Kidney (tissue), 22 donors: Measurements from ENCODE around the gene TNFRSF14. TPM values are rescaled to one million over a fixed set of nuclear protein-coding genes. Genes with fewer than 3 reads are reported as not detected.
A peak's percentile ranks its signal among the peaks of the same experiment; 100 is the strongest.

Experiments used
- DNase-seq, 5 donors: peaks; one replicate each; pipeline ENCODE4 v3.0.0-alpha.2; 2013 to 2020
- FAIRE-seq: peaks from 2 replicates; lab custom pipeline; 2012; peaks lifted over from hg19 to GRCh38; lab: Jason Lieb, UNC
- H3K27ac ChIP-seq, 2 donors: one replicate each; pipeline ENCODE4 v1.7.0; 2013; ENCODE audit warnings: low read depth in 2 of 2, low read length in 2 of 2, inconsistent platforms in 1 of 2
- H3K27me3 ChIP-seq: one replicate; pipeline ENCODE4 v1.7.1; 2013; ENCODE audit warnings: low read length, inconsistent platforms; ENCODE audit not compliant: control insufficient read depth, insufficient read depth
- H3K36me3 ChIP-seq, 3 donors: one replicate each; pipeline versions ENCODE4 v1.7.0 to v1.7.1; 2013; ENCODE audit warnings: low read length in 3 of 3, control low read depth in 1 of 3, inconsistent platforms in 1 of 3; ENCODE audit not compliant: insufficient read depth in 3 of 3, control insufficient read depth in 2 of 3
- H3K4me1 ChIP-seq, 3 donors: one replicate each; pipeline versions ENCODE4 v1.7.0 to v1.7.1; 2013; ENCODE audit warnings: low read length in 3 of 3, inconsistent platforms in 1 of 3, low read depth in 1 of 3; ENCODE audit not compliant: control insufficient read depth in 2 of 3, insufficient read depth in 2 of 3
- H3K4me3 ChIP-seq, 3 donors: one replicate each; pipeline versions ENCODE4 v1.7.0 to v1.8.1; 2013; ENCODE audit warnings: low read length in 3 of 3, control low read depth in 1 of 3, inconsistent platforms in 1 of 3
- H3K9ac ChIP-seq, 3 donors: one replicate each; pipeline versions ENCODE4 v1.7.0 to v1.7.1; 2013; ENCODE audit warnings: low read length in 3 of 3, control low read depth in 1 of 3, inconsistent platforms in 1 of 3
- H3K9me3 ChIP-seq, 3 donors: one replicate each; pipeline versions ENCODE4 v1.7.0 to v1.7.1; 2013; ENCODE audit warnings: low read length in 3 of 3, control low read depth in 1 of 3, inconsistent platforms in 1 of 3; ENCODE audit not compliant: control insufficient read depth in 2 of 3, insufficient read depth in 1 of 3
- CTCF ChIP-seq: IDR thresholded peaks from 3 replicates; pipeline ENCODE4 v1.5.1; 2012; ENCODE audit warnings: mild to moderate bottlenecking, moderate library complexity, borderline replicate concordance; ENCODE audit not compliant: insufficient read depth; ENCODE audit errors: extremely low read depth
- intact Hi-C: fragments of 100-400 bp; cut with DNase I; formaldehyde crosslinking; loops from one replicate; pipeline ENCODE4 v1.11.1; 2022
- long read RNA-seq, 10 donors: library from polyadenylated mRNA in 1 of 10; unstranded in 1 of 10; transcript quantifications; one replicate each; pipeline ENCODE4 v2.0.0 and lab custom pipeline, GENCODE V29; 2021 to 2026
- polyA plus RNA-seq: library from polyadenylated mRNA; stranded (reverse); fragments of 350-450 nt; fragmentation: Illumina TruSeq; extraction: RNeasy Lipid Tissue Mini Kit (QIAGEN cat#74804); gene quantifications from one replicate; pipeline ENCODE4 v1.2.3, GENCODE V29; 2014; ENCODE audit warnings: low read depth, low replicate concordance; ENCODE audit not compliant: insufficient read depth
- total RNA-seq: library from RNA; stranded (reverse); fragmentation: NEBNext Ultra II Directional; extraction: Animal tissue kit (Norgen Biotek cat#: 25700); gene quantifications from one replicate; pipeline ENCODE4 v1.2.1, GENCODE V29; 2021
- donor health status: control.
- donor health status: control.
- donor health status: control.
- donor health status: control.
- donor health status: control.
- donor health status: DM: yes; HTN: yes; CAD: no.
- donor health status: Normal renal cell carcinoma (clear cell type).

TNFRSF14 gene
- total RNA-seq (95.0 TPM), polyA plus RNA-seq (99.1 TPM)
- long read RNA-seq, donor 1, partial matches to known transcripts: 6 of 7 reads
- long read RNA-seq, donor 1, other reads (novel, unspliced or antisense): 0 of 7 reads
- long read RNA-seq, donor 2, partial matches to known transcripts: 0 of 4 reads
- long read RNA-seq, donor 2, other reads (novel, unspliced or antisense): 0 of 4 reads
- long read RNA-seq, donor 3, transcript TNFRSF14-201 (8 exons, 1,707 nt): major isoform, 8 of 9 reads
- long read RNA-seq, donor 3, partial matches to known transcripts: 0 of 9 reads
- long read RNA-seq, donor 3, other reads (novel, unspliced or antisense): 0 of 9 reads
- long read RNA-seq, donor 4, partial matches to known transcripts: 5 of 9 reads
- long read RNA-seq, donor 4, other reads (novel, unspliced or antisense): 0 of 9 reads
- long read RNA-seq, donor 5, partial matches to known transcripts: 0 of 1 reads
- long read RNA-seq, donor 5, other reads (novel, unspliced or antisense): 0 of 1 reads
- long read RNA-seq, donor 6, partial matches to known transcripts: 0 of 5 reads
- long read RNA-seq, donor 6, other reads (novel, unspliced or antisense): 0 of 5 reads
- long read RNA-seq, donor 7, transcript TNFRSF14-201 (8 exons, 1,707 nt): major isoform, 19 of 101 reads
- long read RNA-seq, donor 7, partial matches to known transcripts: 42 of 101 reads
- long read RNA-seq, donor 7, other reads (novel, unspliced or antisense): 40 of 101 reads
- long read RNA-seq, donor 8, partial matches to known transcripts: 0 of 3 reads
- long read RNA-seq, donor 8, other reads (novel, unspliced or antisense): 0 of 3 reads
- long read RNA-seq, donor 9, partial matches to known transcripts: 0 of 3 reads
- long read RNA-seq, donor 9, other reads (novel, unspliced or antisense): 0 of 3 reads
- long read RNA-seq, donor 10, partial matches to known transcripts: 0 of 4 reads
- long read RNA-seq, donor 10, other reads (novel, unspliced or antisense): 0 of 4 reads

GRCh38 chr1:2556277-2556677 is at the start of gene TNFRSF14:
Gene TNFRSF14 (plus strand): TSS chr1:2556371. CDS start chr1:2556665, 294 bp downstream.
- Histone ChIP-seq H3K9me3 (no peaks in the 10 kb centered on the region), H3K36me3 (no peaks in the 10 kb centered on the region), H3K4me3 (peak within 1 kb of the TSS; percentile 28 to 87 (median 82)), H3K4me1 (peaks cover 0 to 25% (median 13%) of the 10 kb centered on the region in 3 donors), H3K27me3 (no peaks in the 10 kb centered on the region), H3K9ac (peak within 1 kb of the TSS; percentile 18 to 94 (median 92)), H3K27ac (peak within 1 kb of the TSS; percentile 92 to 94)
- intact Hi-C loops: no loop called here
- TF ChIP-seq CTCF: no peak
- FAIRE-seq (no peak), DNase-seq (peak in 3 of 5 donors; percentile 48 to 86 (median 70))

GRCh38 chr1:2506901-2507565 is 49.1 kb upstream of the TNFRSF14 start:
- peaks cover 0 to 14% (median 7%) of the 10 kb centered on the region in 3 donors for H3K36me3 ChIP-seq

More at GRCh38 chr1:2506901-2507565, 49.1 kb upstream of the TNFRSF14 start:
- DNase-seq: no peak
- peaks cover 4% of the 10 kb centered on the region for H3K27me3 ChIP-seq
- no peaks in the 10 kb centered on the region for H3K4me1 ChIP-seq
- no peak overlapping the region for H3K4me3 ChIP-seq
- H3K27ac ChIP-seq: no peak overlapping the region
- no peak for FAIRE-seq
- intact Hi-C loops: no loop called here
- TF ChIP-seq CTCF: no peak
- H3K9me3 ChIP-seq: no peaks in the 10 kb centered on the region
- no peak overlapping the region for H3K9ac ChIP-seq
